Activated naive CD4-positive, alpha-beta T cell treated with anti-CD3 and anti-CD28 coated beads, Interleukin-2, amount 10 ng/mL, durations not matched to agents 7 days and 5 days (primary cell): ENCODE measurements around the gene MSI2.

ENCODE experiments used
- CTCF ChIA-PET: fragments of 350-600 bp; sonication (Branson Sonifier 250); formaldehyde crosslinking; loops from one replicate; lab custom pipeline; 2021; ENCODE audit warnings: antibody characterized with exemption; lab: Charles Lee
- DNase-seq: peaks from one replicate; pipeline ENCODE4 v3.0.0-alpha.2; 2020
- H3K27ac Mint-ChIP-seq: one replicate; pipeline ENCODE4 v1.8.0; 2021; ENCODE audit warnings: mild to moderate bottlenecking, moderate library complexity, mixed read lengths
- H3K27me3 Mint-ChIP-seq: one replicate; pipeline ENCODE4 v1.8.0; 2021; ENCODE audit warnings: mild to moderate bottlenecking, mixed read lengths
- H3K36me3 Mint-ChIP-seq: one replicate; pipeline ENCODE4 v1.8.0; 2021; ENCODE audit warnings: mixed read lengths
- H3K4me1 Mint-ChIP-seq: one replicate; pipeline ENCODE4 v1.8.0; 2021; ENCODE audit warnings: mixed read lengths
- H3K4me3 Mint-ChIP-seq: one replicate; pipeline ENCODE4 v1.8.0; 2021; ENCODE audit warnings: mild to moderate bottlenecking, moderate library complexity, mixed read lengths
- H3K9me3 Mint-ChIP-seq: one replicate; pipeline ENCODE4 v1.8.0; 2021; ENCODE audit warnings: mixed read lengths

MSI2 gene

GRCh38 chr17:57451643-57452042 lies 195.3 kb downstream of the MSI2 start:
- H3K27ac Mint-ChIP-seq: no peak overlapping the region
- H3K9me3 Mint-ChIP-seq: no peaks in the 10 kb centered on the region
- CTCF ChIA-PET: interaction anchor here (4.7 kb wide), 1 partner anchor 11 kb away, joined by 25 read pairs; no protein-coding TSS in a partner anchor
- H3K27me3 Mint-ChIP-seq: no peaks in the 10 kb centered on the region
- no peak overlapping the region for H3K4me3 Mint-ChIP-seq
- H3K4me1 Mint-ChIP-seq: peaks cover 46% of the 10 kb centered on the region
- DNase-seq: no peak
- H3K36me3 Mint-ChIP-seq: peaks cover 21% of the 10 kb centered on the region

GRCh38 chr17:57453841-57454425 lies 197.6 kb downstream of the MSI2 start:
- Mint-ChIP-seq H3K27ac (no peak overlapping the region), H3K4me1 (peaks cover 47% of the 10 kb centered on the region), H3K27me3 (no peaks in the 10 kb centered on the region), H3K4me3 (no peak overlapping the region), H3K9me3 (no peaks in the 10 kb centered on the region), H3K36me3 (peaks cover 22% of the 10 kb centered on the region)
- no peak for DNase-seq
- CTCF ChIA-PET: interaction anchor here (1.3 to 1.7 kb wide), 4 partner anchors 8 to 196 kb away, joined by 3 to 11 read pairs (median 6); no protein-coding TSS in a partner anchor

- H3K27ac Mint-ChIP-seq: peak overlapping the region; percentile 82
- H3K4me3 Mint-ChIP-seq: no peak overlapping the region
- H3K4me1 Mint-ChIP-seq: peaks cover 51% of the 10 kb centered on the region
- H3K36me3 Mint-ChIP-seq: peaks cover 23% of the 10 kb centered on the region
- H3K9me3 Mint-ChIP-seq: no peaks in the 10 kb centered on the region
- H3K27me3 Mint-ChIP-seq: no peaks in the 10 kb centered on the region
- DNase-seq: no peak
- CTCF ChIA-PET: interaction anchor here (1.1 to 1.7 kb wide), 6 partner anchors 9 to 218 kb away, joined by 3 to 11 read pairs (median 4); no protein-coding TSS in a partner anchor
These were observed 198.4 kb downstream of the MSI2 start for GRCh38 chr17:57454729-57455062.

GRCh38 chr17:57455063-57455914 lies 199.0 kb downstream of the MSI2 start:
- Mint-ChIP-seq H3K27ac (peak overlapping the region; percentile 82), H3K4me1 (peaks cover 51% of the 10 kb centered on the region), H3K4me3 (no peak overlapping the region), H3K36me3 (peaks cover 24% of the 10 kb centered on the region), H3K27me3 (no peaks in the 10 kb centered on the region), H3K9me3 (no peaks in the 10 kb centered on the region)
- DNase-seq: peak; percentile 32
- CTCF ChIA-PET: interaction anchor here (1.1 to 1.7 kb wide), 6 partner anchors 9 to 217 kb away, joined by 3 to 11 read pairs (median 4); no protein-coding TSS in a partner anchor

- Mint-ChIP-seq H3K4me3 (no peak overlapping the region), H3K27me3 (no peaks in the 10 kb centered on the region), H3K9me3 (no peaks in the 10 kb centered on the region), H3K4me1 (peaks cover 52% of the 10 kb centered on the region), H3K36me3 (peaks cover 17% of the 10 kb centered on the region), H3K27ac (no peak overlapping the region)
- CTCF ChIA-PET: interaction anchor here (1.7 kb wide), 1 partner anchor 16 kb away, joined by 4 read pairs; no protein-coding TSS in a partner anchor
- DNase-seq: no peak
These were observed 200.3 kb downstream of the MSI2 start for GRCh38 chr17:57456622-57457021.

GRCh38 chr17:57457188-57457587 lies 200.9 kb downstream of the MSI2 start:
- Mint-ChIP-seq H3K27ac (no peak overlapping the region), H3K9me3 (no peaks in the 10 kb centered on the region), H3K36me3 (peaks cover 16% of the 10 kb centered on the region), H3K27me3 (no peaks in the 10 kb centered on the region), H3K4me1 (peaks cover 54% of the 10 kb centered on the region), H3K4me3 (no peak overlapping the region)
- no peak for DNase-seq
- CTCF ChIA-PET: interaction anchor here (0.7 to 1.7 kb wide), 2 partner anchors 12 to 17 kb away, joined by 4 read pairs; no protein-coding TSS in a partner anchor

- no peak for DNase-seq
- H3K27ac Mint-ChIP-seq: no peak overlapping the region
- peaks cover 16% of the 10 kb centered on the region for H3K36me3 Mint-ChIP-seq
- no peak overlapping the region for H3K4me3 Mint-ChIP-seq
- no peaks in the 10 kb centered on the region for H3K27me3 Mint-ChIP-seq
- H3K9me3 Mint-ChIP-seq: no peaks in the 10 kb centered on the region
- peaks cover 62% of the 10 kb centered on the region for H3K4me1 Mint-ChIP-seq
- CTCF ChIA-PET: interaction anchor here (1.5 kb wide), 1 partner anchor 216 kb away, joined by 3 read pairs; no protein-coding TSS in a partner anchor
These were observed 202.5 kb downstream of the MSI2 start for GRCh38 chr17:57458718-57459285.

- Mint-ChIP-seq H3K4me1 (peaks cover 56% of the 10 kb centered on the region), H3K27ac (no peak overlapping the region), H3K9me3 (no peaks in the 10 kb centered on the region), H3K27me3 (no peaks in the 10 kb centered on the region), H3K36me3 (peaks cover 16% of the 10 kb centered on the region), H3K4me3 (no peak overlapping the region)
- no peak for DNase-seq
- CTCF ChIA-PET: interaction anchor here (1.5 kb wide), 1 partner anchor 217 kb away, joined by 3 read pairs; no protein-coding TSS in a partner anchor
These were observed 203.1 kb downstream of the MSI2 start for GRCh38 chr17:57459286-57459915.

- Mint-ChIP-seq H3K4me3 (no peak overlapping the region), H3K4me1 (peaks cover 39% of the 10 kb centered on the region), H3K36me3 (peaks cover 12% of the 10 kb centered on the region), H3K27me3 (no peaks in the 10 kb centered on the region), H3K27ac (no peak overlapping the region), H3K9me3 (no peaks in the 10 kb centered on the region)
- CTCF ChIA-PET: interaction anchor here (1.2 kb wide), 1 partner anchor 21 kb away, joined by 3 read pairs; no protein-coding TSS in a partner anchor
- DNase-seq: no peak
These were observed 204.8 kb downstream of the MSI2 start for GRCh38 chr17:57461082-57461481.

GRCh38 chr17:57462007-57462579 lies 205.8 kb downstream of the MSI2 start:
- no peak for DNase-seq
- H3K4me3 Mint-ChIP-seq: no peak overlapping the region
- H3K9me3 Mint-ChIP-seq: no peaks in the 10 kb centered on the region
- H3K36me3 Mint-ChIP-seq: peaks cover 5% of the 10 kb centered on the region
- H3K27me3 Mint-ChIP-seq: no peaks in the 10 kb centered on the region
- CTCF ChIA-PET: interaction anchor here (1.0 kb wide), 1 partner anchor 222 kb away, joined by 3 read pairs; no protein-coding TSS in a partner anchor
- H3K4me1 Mint-ChIP-seq: peaks cover 38% of the 10 kb centered on the region
- no peak overlapping the region for H3K27ac Mint-ChIP-seq

- H3K4me1 Mint-ChIP-seq: peaks cover 38% of the 10 kb centered on the region
- no peak overlapping the region for H3K4me3 Mint-ChIP-seq
- CTCF ChIA-PET: no interaction called here
- peak; percentile 41 for DNase-seq
- no peaks in the 10 kb centered on the region for H3K27me3 Mint-ChIP-seq
- peaks cover 5% of the 10 kb centered on the region for H3K36me3 Mint-ChIP-seq
- no peaks in the 10 kb centered on the region for H3K9me3 Mint-ChIP-seq
- peak overlapping the region; percentile 55 for H3K27ac Mint-ChIP-seq
These were observed 207.0 kb downstream of the MSI2 start for GRCh38 chr17:57463103-57463885.

- CTCF ChIA-PET: no interaction called here
These were observed 208.0 kb downstream of the MSI2 start for GRCh38 chr17:57464191-57464864.

More at GRCh38 chr17:57464191-57464864, 208.0 kb downstream of the MSI2 start:
- Mint-ChIP-seq H3K4me1 (peaks cover 33% of the 10 kb centered on the region), H3K27me3 (no peaks in the 10 kb centered on the region), H3K27ac (no peak overlapping the region), H3K9me3 (no peaks in the 10 kb centered on the region), H3K4me3 (no peak overlapping the region), H3K36me3 (peaks cover 3% of the 10 kb centered on the region)
- no peak for DNase-seq
